GM18505 (cell line): ENCODE results near the gene KNTC1.
"Not testable (repeated sequence)": the region's sequence is repeated elsewhere in the genome, so short reads cannot be mapped to it uniquely, and the experiment has no call there.

Source experiments
- ATAC-seq: cut with Tn5 transposase; IDR thresholded peaks from one replicate; pipeline ENCODE4 v1.9.1; 2021; ENCODE audit not compliant: unreplicated experiment
- POLR2A ChIP-seq: IDR thresholded peaks from 4 replicates; pipeline ENCODE4 v1.6.1; 2011; ENCODE audit warnings: borderline replicate concordance; ENCODE audit not compliant: insufficient read depth, insufficient read length; ENCODE audit errors: extremely low read depth

Gene KNTC1

GRCh38 chr12:122569288-122569687 lies 42.2 kb downstream of the KNTC1 start:
- no peak for TF ChIP-seq POLR2A
- no peak for ATAC-seq

GRCh38 chr12:122570006-122570405 lies 43.0 kb downstream of the KNTC1 start:
- not testable (repeated sequence) for ATAC-seq

GRCh38 chr12:122571821-122572220 lies 44.8 kb downstream of the KNTC1 start:
- TF ChIP-seq POLR2A, result no peak
- no peak for ATAC-seq

- ATAC-seq, result not testable (repeated sequence)
These were observed 56.2 kb downstream of the KNTC1 start for GRCh38 chr12:122583294-122583693.

GRCh38 chr12:122584177-122584863 lies 57.3 kb downstream of the KNTC1 start:
- ATAC-seq, result no peak
- TF ChIP-seq POLR2A, result no peak

GRCh38 chr12:122590990-122591389 lies 63.9 kb downstream of the KNTC1 start:
- no peak for TF ChIP-seq POLR2A
- no peak for ATAC-seq

GRCh38 chr12:122591966-122592365 lies 64.9 kb downstream of the KNTC1 start:
- not testable (repeated sequence) for ATAC-seq

GRCh38 chr12:122592543-122592942 lies 65.5 kb downstream of the KNTC1 start:
- ATAC-seq, result not testable (repeated sequence)

GRCh38 chr12:122593910-122594309 lies 66.9 kb downstream of the KNTC1 start:
- no peak for TF ChIP-seq POLR2A
- ATAC-seq, result no peak

GRCh38 chr12:122596838-122597237 lies 69.8 kb downstream of the KNTC1 start:
- no peak for ATAC-seq
- TF ChIP-seq POLR2A, result no peak

- ATAC-seq, result no peak
- TF ChIP-seq POLR2A, result no peak
These were observed 75.4 kb downstream of the KNTC1 start for GRCh38 chr12:122602456-122602855.

- no peak for TF ChIP-seq POLR2A
- ATAC-seq, result no peak
These were observed 77.9 kb downstream of the KNTC1 start for GRCh38 chr12:122604993-122605392.

GRCh38 chr12:122609732-122610131 lies 82.7 kb downstream of the KNTC1 start:
- ATAC-seq, result no peak
- TF ChIP-seq POLR2A, result no peak

GRCh38 chr12:122610207-122610606 lies 83.2 kb downstream of the KNTC1 start:
- ATAC-seq, result no peak
- TF ChIP-seq POLR2A, result no peak

GRCh38 chr12:122610911-122611310 lies 83.9 kb downstream of the KNTC1 start:
- ATAC-seq, result no peak
- TF ChIP-seq POLR2A, result no peak
